ENCODE data around the gene FGF19.

The FGF19 gene

GRCh38 chr11:69654001-69654659, 49.7 kb downstream of the FGF19 start:
- H3K27me3 ChIP-seq (ENCODE audit: insufficient read depth, low read length): no peaks in the 10 kb centered on the region
- no peaks in the 10 kb centered on the region for H3K4me1 ChIP-seq (ENCODE audit: control insufficient read depth, insufficient read depth, low read length, unreplicated experiment)
- peaks cover 6% of the 10 kb centered on the region for H3K79me2 ChIP-seq (ENCODE audit: control insufficient read depth, insufficient read depth, low read length, unreplicated experiment)
- no peak overlapping the region for H2AFZ ChIP-seq (ENCODE audit: low read length, unreplicated experiment)
- no peak overlapping the region for H3K27ac ChIP-seq (ENCODE audit: low read depth, low read length)
- peaks cover 23% of the 10 kb centered on the region for H3K36me3 ChIP-seq (ENCODE audit: insufficient read depth, low read length)
- no peak overlapping the region for H3K4me3 ChIP-seq (ENCODE audit: low read depth, low read length)

GRCh38 chr11:69653406-69653960, 50.3 kb downstream of the FGF19 start:
- Histone ChIP-seq H2AFZ (ENCODE audit: low read length, unreplicated experiment) (no peak overlapping the region), H3K79me2 (ENCODE audit: control insufficient read depth, insufficient read depth, low read length, unreplicated experiment) (peaks cover 12% of the 10 kb centered on the region), H3K27me3 (ENCODE audit: insufficient read depth, low read length) (no peaks in the 10 kb centered on the region), H3K36me3 (ENCODE audit: insufficient read depth, low read length) (peaks cover 29% of the 10 kb centered on the region), H3K4me3 (ENCODE audit: low read depth, low read length) (no peak overlapping the region), H3K27ac (ENCODE audit: low read depth, low read length) (no peak overlapping the region), H3K4me1 (ENCODE audit: control insufficient read depth, insufficient read depth, low read length, unreplicated experiment) (no peaks in the 10 kb centered on the region)

- no peaks in the 10 kb centered on the region for H3K27me3 ChIP-seq (ENCODE audit: insufficient read depth, low read length)
- H3K79me2 ChIP-seq (ENCODE audit: control insufficient read depth, insufficient read depth, low read length, unreplicated experiment): peaks cover 16% of the 10 kb centered on the region
- H2AFZ ChIP-seq (ENCODE audit: low read length, unreplicated experiment): no peak overlapping the region
- H3K27ac ChIP-seq (ENCODE audit: low read depth, low read length): no peak overlapping the region
- H3K36me3 ChIP-seq (ENCODE audit: insufficient read depth, low read length): peaks cover 34% of the 10 kb centered on the region
- no peak overlapping the region for H3K4me3 ChIP-seq (ENCODE audit: low read depth, low read length)
- no peaks in the 10 kb centered on the region for H3K4me1 ChIP-seq (ENCODE audit: control insufficient read depth, insufficient read depth, low read length, unreplicated experiment)
Observed at GRCh38 chr11:69652999-69653398, 50.8 kb downstream of the FGF19 start.

GRCh38 chr11:69651834-69652620, 51.8 kb downstream of the FGF19 start:
- Histone ChIP-seq H3K4me3 (ENCODE audit: low read depth, low read length) (no peak overlapping the region), H3K27me3 (ENCODE audit: insufficient read depth, low read length) (no peaks in the 10 kb centered on the region), H3K4me1 (ENCODE audit: control insufficient read depth, insufficient read depth, low read length, unreplicated experiment) (no peaks in the 10 kb centered on the region), H3K36me3 (ENCODE audit: insufficient read depth, low read length) (peaks cover 34% of the 10 kb centered on the region), H3K27ac (ENCODE audit: low read depth, low read length) (no peak overlapping the region), H2AFZ (ENCODE audit: low read length, unreplicated experiment) (no peak overlapping the region), H3K79me2 (ENCODE audit: control insufficient read depth, insufficient read depth, low read length, unreplicated experiment) (peaks cover 26% of the 10 kb centered on the region)

- Histone ChIP-seq H3K4me1 (ENCODE audit: control insufficient read depth, insufficient read depth, low read length, unreplicated experiment) (no peaks in the 10 kb centered on the region), H3K27me3 (ENCODE audit: insufficient read depth, low read length) (no peaks in the 10 kb centered on the region), H2AFZ (ENCODE audit: low read length, unreplicated experiment) (no peak overlapping the region), H3K27ac (ENCODE audit: low read depth, low read length) (no peak overlapping the region), H3K36me3 (ENCODE audit: insufficient read depth, low read length) (peaks cover 43% of the 10 kb centered on the region), H3K4me3 (ENCODE audit: low read depth, low read length) (no peak overlapping the region), H3K79me2 (ENCODE audit: control insufficient read depth, insufficient read depth, low read length, unreplicated experiment) (peaks cover 35% of the 10 kb centered on the region)
Observed at GRCh38 chr11:69650832-69651344, 52.9 kb downstream of the FGF19 start.

GRCh38 chr11:69650081-69650831, 53.6 kb downstream of the FGF19 start:
- Histone ChIP-seq H3K36me3 (ENCODE audit: insufficient read depth, low read length) (peaks cover 48% of the 10 kb centered on the region), H3K27ac (ENCODE audit: low read depth, low read length) (no peak overlapping the region), H3K4me3 (ENCODE audit: low read depth, low read length) (no peak overlapping the region), H2AFZ (ENCODE audit: low read length, unreplicated experiment) (no peak overlapping the region), H3K4me1 (ENCODE audit: control insufficient read depth, insufficient read depth, low read length, unreplicated experiment) (peaks cover 2% of the 10 kb centered on the region), H3K27me3 (ENCODE audit: insufficient read depth, low read length) (no peaks in the 10 kb centered on the region), H3K79me2 (ENCODE audit: control insufficient read depth, insufficient read depth, low read length, unreplicated experiment) (peaks cover 41% of the 10 kb centered on the region)

GRCh38 chr11:69649576-69649900, 54.3 kb downstream of the FGF19 start:
- peaks cover 9% of the 10 kb centered on the region for H3K4me1 ChIP-seq (ENCODE audit: control insufficient read depth, insufficient read depth, low read length, unreplicated experiment)
- no peak overlapping the region for H2AFZ ChIP-seq (ENCODE audit: low read length, unreplicated experiment)
- H3K27ac ChIP-seq (ENCODE audit: low read depth, low read length): no peak overlapping the region
- H3K36me3 ChIP-seq (ENCODE audit: insufficient read depth, low read length): peaks cover 50% of the 10 kb centered on the region
- peaks cover 48% of the 10 kb centered on the region for H3K79me2 ChIP-seq (ENCODE audit: control insufficient read depth, insufficient read depth, low read length, unreplicated experiment)
- no peaks in the 10 kb centered on the region for H3K27me3 ChIP-seq (ENCODE audit: insufficient read depth, low read length)
- H3K4me3 ChIP-seq (ENCODE audit: low read depth, low read length): no peak overlapping the region

- Histone ChIP-seq H2AFZ (ENCODE audit: low read length, unreplicated experiment) (no peak overlapping the region), H3K36me3 (ENCODE audit: insufficient read depth, low read length) (peaks cover 50% of the 10 kb centered on the region), H3K79me2 (ENCODE audit: control insufficient read depth, insufficient read depth, low read length, unreplicated experiment) (peaks cover 54% of the 10 kb centered on the region), H3K27ac (ENCODE audit: low read depth, low read length) (no peak overlapping the region), H3K4me3 (ENCODE audit: low read depth, low read length) (no peak overlapping the region), H3K4me1 (ENCODE audit: control insufficient read depth, insufficient read depth, low read length, unreplicated experiment) (peaks cover 14% of the 10 kb centered on the region), H3K27me3 (ENCODE audit: insufficient read depth, low read length) (no peaks in the 10 kb centered on the region)
Observed at GRCh38 chr11:69648679-69649575, 54.9 kb downstream of the FGF19 start.
